Measurements from ENCODE around the gene FAM53B.

FAM53B gene

DNA sequence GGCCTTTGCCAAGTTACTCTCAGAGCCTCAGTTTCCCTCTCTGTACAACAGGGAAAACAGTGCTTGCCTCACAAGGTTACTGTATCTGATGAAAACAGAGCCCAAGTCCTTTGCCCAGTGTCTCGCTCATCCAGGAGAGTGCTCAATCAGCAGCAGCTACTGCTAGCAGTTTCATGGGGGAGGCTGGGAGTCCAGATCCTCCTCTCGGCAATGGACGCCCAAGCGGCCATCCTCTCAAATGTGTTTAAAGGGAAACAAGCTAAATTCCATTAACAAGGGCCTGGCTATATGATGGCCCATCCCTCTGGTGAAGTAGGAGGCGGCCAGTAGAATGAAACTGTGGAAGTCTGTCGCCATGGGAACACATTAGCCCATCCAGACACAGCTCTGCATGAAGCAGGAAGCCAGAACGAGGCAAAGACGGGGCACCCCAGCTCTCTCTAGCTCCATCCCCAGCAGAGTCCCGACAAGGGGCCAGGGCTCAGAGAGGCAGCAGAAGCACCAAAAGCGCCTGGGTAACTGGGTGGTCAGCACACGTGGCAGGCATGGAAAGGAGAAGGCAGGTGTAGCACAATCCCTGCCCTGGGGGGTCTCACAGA is 35.2 kb downstream of the FAM53B start:
- DNase-seq, result no peak

DNA sequence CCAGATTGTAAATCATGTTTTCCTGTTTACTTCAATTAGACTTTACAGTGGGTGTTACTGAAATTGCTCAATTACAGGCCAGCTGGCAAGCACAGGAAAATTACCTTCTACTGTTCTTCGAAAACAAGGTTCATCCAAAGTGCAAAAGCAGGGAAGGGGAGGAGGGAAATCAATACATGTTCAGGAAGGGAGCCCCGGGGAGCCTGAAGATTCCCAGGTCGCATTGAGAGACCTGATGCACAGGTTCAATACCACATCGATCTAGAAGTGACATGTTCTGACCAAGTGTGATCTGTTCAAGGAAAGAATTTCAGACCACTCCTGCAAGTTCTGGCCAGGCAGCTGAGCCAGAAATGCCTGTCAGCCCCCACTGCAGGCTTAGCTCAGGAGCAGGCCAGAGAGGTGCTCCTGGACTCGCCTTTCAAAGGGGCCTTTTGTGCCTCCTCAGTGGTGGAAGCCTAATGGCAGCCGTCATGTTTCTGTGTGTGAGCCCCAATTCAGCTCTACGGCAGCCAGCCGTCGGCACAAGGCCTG is 35.9 kb downstream of the FAM53B start:
- DNase-seq, result no peak

DNA sequence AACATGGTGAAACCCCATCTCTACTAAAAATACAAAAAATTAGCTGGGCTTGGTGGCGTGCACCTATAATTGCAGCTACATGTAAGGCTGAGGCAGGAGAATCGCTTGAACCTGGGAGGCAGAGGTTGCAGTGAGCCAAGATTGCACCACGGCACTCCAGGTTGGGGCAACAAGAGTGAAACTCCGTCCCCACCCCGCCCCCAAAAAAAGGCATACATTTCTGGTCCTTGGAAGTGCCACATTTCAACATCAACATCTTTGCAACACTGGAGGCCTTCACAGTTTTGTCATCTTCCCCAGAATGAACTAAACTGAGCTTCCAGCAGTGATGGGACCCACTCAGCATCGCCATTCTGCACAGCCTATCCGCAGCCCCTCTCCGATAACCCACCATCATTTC is 36.6 kb downstream of the FAM53B start:
- DNase-seq, result no peak

DNA sequence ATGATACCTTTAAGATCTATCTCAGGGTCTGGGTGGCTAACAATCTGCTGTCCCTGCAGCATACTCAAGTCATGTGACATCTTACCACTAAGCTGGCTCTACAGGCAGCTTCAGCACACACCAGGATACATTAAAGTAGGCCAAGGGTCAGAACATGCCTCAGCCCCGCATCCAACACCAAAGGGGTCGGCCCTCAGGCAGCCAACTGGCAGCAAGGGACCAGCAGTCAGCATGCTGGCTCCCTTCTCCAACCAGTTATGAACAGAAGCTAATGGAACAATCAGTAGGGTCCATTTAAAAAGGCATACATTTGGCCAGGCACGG is 37.1 kb downstream of the FAM53B start:
- no peak for DNase-seq

DNA sequence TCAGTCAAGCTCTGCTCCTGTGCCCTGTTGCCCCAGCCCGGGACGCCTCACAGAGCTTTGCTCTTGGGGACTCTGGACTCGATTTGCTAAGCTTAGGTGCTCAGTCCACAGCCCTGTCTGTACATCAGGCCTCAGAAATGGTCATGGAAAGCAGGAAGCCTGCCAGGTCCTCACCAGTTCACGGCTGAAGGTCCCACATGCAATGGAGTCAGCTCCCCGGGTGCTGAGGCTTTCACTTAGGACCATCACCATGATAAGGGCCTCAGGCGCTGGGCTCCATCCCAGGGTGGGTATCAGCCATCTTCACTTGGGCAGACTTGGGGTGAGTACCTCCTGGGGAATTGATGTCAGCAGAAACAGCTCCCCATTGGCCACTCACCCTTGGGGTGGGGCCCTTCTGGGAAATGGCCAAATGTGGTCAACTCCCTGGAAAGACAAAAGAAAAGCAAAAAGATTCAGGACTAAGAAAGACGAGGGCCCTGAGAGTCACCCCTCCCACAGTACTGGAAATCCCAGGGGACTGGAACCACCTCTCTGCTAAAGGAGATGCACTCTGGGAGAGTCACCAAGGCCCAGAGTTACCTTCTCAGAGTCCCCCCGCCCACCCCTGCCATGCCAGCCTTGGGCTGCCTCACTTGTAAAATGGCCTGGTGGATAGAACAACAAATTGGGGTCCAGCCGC is 37.6 kb downstream of the FAM53B start:
- DNase-seq, result no peak

DNA sequence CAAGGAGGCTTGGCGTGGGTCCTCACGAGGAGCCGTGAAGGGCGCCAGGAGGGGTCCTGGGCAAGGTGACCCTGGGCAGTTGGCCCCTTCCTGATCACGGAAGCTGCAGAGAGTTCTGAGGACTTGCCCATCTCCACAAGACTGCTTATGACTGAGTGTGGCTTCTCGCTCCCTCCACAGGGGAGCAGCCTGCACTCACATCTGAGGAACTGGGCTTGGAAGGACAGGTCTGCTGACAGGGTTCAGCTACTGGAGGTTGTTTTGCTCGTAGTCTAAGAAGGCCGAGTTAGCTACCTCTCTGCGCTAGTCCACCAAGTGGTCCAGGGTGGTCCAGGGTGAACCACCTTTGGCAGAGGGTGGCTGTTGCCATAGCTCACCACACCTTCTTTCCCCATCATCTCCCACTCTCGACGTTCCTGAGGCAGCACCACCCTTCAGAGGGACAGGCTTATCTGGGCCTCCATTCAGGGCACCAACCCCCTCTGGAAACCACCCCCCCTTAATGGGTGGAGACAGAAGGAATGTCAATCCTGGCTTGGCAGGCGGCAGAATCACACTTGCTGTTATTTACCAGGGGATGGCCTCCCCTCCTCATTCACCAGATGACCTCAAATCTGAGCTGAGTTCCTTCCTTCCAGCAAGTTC is 38.2 kb downstream of the FAM53B start:
- DNase-seq, result no peak

GRCh38 chr10:124705381-124705740 is 38.8 kb downstream of the FAM53B start:
- DNase-seq, result no peak

DNA sequence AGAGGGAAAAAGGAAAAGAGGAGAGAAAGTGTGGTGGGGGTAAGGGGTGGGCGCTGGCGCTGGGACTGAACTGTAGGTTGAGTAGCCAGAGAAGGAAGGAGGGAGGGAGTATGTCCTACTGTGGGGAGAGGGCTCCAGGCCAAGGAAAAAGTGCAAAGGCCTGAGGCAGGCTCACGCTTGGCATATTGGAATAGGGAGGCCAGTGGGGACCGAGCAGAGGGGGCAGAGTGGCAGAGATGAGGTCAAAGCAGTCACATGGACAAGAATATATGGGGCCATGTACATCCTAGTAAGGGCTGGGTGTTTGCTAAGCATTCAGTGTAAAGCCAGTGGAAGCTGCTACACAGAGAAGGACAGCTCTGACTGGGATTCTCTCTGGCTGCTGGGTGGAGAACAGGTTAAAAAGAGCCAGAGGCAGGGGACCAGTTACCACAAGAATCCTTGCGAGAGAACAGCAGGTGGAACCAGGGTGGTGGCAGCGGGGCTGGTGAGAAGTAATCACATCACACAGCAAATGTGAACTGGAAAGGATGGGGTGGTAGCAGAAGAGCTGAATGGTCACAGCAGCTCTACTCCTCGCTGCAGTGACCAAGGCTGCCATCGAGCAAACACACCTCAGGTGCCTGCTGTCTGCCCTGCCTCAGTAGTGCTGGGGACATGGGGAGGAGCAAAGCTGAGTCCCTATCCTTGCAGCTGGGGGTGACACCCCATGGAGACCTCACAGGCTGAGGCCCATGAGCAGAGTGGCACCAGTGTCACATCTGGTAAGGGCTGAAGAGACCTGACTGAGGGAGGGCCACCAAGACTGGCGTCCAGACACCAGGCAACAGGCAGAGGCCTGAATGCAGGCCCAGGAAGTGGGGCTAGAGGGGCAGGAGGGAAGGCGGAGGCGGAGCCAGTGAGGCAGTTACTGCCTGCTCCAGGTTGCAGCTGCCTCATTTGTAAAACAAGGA is 39.5 kb downstream of the FAM53B start:
- no peak for DNase-seq

DNA sequence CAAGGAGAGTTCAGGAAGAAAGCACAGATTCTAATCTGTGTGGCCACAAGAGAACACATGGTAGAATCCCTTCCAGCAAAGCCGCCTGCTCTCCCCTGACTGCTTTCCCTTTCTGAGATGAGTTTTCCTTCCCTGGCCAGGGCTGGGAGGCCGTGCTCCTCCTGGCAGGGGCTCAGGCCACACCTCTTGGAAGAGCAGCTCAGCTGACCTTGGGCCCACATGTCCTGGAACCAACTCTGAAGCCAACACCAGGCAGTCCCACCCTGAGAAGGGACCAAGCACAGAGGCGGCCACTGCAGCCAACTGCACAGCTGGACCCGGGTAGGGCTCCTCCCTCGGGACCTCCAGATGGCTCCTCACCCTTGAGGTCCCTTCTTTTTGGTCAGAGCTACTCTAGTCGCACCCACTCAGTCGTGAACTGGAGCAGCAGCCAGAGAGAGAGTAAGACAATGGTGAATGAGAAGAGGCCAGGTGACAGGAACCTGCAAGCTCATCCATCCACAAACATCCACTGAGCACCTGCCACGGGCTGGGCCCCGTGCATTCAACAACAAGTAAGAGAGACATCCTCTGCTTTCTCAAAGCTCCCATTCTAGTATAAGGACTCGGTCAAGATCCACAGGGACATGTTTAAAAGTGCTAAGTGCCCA is 40.3 kb downstream of the FAM53B start:
- no peak for DNase-seq

- DNase-seq, result no peak
Observed at GRCh38 chr10:124703372-124703771, 40.8 kb downstream of the FAM53B start.

DNA sequence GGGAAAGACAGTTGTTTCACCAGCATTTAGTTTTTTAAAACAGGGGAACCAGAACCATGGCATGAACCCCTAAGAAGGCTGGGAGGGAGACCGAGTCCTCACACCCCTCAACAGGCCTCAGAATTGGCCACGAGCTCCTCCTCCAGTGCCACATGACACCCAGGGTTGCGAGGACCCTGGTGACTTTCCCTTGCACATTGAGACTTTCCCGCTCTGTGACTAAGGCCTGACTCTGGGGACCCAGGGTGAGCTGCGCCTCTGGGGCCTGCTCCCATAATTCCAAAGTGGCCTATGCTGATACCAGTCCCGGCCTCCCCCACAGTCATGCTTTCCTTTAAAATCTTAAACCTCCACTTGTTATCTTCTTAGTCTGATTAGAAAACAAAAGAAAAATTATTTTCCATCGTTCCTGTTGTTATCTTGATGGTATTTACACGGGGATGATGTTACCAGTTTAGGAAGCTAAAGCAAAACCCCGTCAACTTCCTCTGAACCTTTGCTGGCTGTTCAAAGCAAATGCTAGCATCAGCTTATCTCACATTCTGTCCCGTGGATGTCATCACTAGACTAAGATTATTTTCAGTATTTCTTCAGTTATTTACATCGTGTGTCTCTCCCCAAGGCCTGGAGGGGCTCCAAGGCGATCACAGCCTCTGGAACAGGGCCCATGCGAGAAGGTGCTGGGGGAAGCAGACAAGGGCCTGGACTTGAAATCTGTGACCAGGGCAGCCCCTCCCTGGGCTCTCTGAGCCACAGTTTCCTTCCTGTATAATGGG is 42.1 kb downstream of the FAM53B start:
- DNase-seq, result peak; percentile 7

DNA sequence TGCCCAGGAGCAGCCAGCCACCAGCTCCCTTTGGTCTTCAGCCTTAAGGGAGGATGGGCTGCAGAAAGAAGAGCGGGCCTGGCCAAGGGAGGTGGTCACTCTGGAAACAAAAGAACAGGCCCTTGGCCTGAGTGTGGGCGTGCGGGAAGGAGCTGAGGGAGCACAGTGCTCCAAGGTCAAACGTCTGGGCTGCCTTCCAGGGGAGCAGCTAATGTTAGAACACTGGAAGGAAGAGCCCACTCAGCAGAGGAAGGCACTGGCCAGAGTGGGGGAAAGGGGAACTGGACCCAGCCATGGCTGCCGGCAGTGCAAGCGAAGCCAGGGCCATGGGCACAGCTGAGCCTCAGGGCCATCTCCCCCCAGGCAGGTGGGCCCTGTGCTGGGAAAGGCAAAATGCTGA is 42.7 kb downstream of the FAM53B start:
- DNase-seq, result no peak

DNA sequence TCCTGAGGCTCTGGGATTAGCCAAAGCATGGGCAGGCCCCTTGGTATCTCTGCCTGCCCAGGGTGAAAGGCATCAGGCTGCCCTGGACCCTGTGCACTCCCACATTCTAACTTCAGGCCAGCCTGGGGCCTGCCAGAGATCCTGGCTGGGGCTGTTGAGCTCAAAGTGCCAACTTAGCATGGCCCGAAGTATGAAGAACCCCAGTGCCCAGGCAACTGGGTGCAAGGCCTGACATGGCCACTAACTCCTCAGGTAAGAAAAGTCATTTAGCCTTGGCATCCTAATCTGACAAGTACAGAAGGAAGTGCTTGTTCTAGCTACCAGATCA is 43.2 kb downstream of the FAM53B start:
- DNase-seq, result no peak

GRCh38 chr10:124700293-124701037 is 43.7 kb downstream of the FAM53B start:
- no peak for DNase-seq

- DNase-seq, result no peak
Observed at GRCh38 chr10:124699471-124700292, 44.5 kb downstream of the FAM53B start.

GRCh38 chr10:124698545-124699469 is 45.4 kb downstream of the FAM53B start:
- DNase-seq, result no peak

DNA sequence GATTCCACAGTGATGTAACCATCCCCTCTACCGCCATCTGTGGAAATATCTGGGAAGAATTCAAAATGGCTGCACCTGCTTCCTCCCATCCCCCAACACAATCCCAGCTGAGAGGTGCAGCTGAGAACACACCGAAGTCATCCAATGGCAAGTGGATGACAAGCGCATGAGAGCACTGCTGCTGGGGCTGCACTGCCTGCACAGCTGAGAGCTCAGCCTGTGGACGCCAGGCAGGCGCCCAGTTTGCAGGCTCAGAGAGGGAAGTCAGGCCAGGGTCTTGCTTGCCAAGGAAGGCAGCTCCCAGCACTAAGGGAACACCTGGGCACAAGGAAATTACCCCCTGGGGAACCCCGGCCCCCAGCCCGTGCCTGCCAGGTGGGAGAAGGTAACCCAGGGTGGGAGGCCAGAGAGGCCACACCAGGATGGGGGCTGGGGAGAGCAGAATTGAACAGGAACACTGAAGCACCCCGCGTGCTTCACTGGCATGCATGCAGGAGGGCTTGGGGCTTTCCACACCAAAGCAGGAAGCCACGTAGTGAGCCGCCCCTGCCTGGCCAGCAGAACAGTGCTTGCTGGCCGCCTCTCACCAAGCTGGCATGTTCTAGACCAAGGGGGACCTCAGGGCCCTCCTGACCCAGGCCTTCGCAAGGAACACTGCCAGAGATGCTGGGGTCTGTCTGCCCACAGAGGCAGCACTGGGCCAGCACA is 46.2 kb downstream of the FAM53B start:
- DNase-seq, result no peak

GRCh38 chr10:124697443-124697836 is 46.7 kb downstream of the FAM53B start:
- DNase-seq, result no peak
